MV-4-11 (cell line): ENCODE data around the gene WLS.
"Not testable (repeated sequence)": the region's sequence is repeated elsewhere in the genome, so short reads cannot be mapped to it uniquely, and the experiment has no call there.

ENCODE experiments used
- DNase-seq: peaks from one replicate; lab custom pipeline; 2025; lab: John Stamatoyannopoulos, UW

WLS gene

DNA sequence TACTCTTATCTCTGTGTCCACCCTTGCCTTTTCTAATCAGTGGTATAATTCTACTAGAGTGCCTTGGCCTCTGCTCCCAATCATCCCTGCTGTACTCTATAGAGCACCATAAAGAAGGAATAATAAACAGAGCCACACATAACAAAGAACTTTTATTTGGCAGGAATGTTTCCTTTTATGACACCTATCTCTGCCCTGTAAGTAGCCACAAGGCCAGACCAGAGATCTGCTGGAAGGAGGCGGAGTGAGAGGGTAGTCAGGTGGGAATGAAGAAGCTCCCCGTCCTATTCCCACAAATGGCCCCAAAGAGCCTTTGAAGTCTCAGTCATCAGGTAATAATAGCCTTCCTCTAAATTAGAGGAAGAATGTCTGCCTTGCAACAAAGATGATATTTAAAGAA lies 32.7 kb downstream of the WLS start:
- no peak for DNase-seq

DNA sequence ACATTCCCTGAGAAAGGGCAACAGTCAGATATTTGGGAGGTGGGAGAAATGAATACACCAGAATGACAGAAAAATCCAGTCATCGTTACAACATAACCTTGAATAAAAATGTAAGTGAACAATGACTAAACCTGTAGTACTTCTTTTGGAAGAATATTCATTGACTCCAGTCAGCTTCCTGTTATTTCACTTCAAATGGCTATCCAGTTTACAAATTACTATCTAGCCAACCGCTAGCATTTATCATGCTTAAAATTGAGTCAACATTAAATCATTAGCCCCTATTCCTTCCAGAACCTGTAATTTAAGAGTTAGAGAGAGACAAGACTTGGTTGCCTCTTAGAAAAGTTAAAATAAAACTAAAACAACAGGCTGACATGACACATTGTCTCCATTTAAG lies 33.6 kb downstream of the WLS start:
- DNase-seq: no peak

DNA sequence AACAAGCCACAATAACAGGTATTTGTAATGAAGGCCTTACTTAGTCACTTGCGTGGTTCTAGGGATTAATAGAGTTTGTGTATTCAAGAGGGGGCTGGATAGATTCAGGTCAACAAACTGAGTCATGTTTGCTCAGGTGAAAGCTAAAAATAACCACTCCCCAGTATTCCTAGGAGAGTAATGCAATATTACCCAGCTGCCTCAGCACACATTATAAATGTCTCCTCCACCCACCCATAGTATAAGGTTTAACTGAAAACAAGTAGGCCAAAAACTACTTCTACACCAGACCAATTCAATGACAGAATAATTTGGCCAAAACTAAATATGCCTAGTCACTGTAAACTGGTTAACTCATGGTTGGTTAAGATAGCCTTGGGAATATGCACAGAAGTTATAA lies 34.4 kb downstream of the WLS start:
- no peak for DNase-seq

DNA sequence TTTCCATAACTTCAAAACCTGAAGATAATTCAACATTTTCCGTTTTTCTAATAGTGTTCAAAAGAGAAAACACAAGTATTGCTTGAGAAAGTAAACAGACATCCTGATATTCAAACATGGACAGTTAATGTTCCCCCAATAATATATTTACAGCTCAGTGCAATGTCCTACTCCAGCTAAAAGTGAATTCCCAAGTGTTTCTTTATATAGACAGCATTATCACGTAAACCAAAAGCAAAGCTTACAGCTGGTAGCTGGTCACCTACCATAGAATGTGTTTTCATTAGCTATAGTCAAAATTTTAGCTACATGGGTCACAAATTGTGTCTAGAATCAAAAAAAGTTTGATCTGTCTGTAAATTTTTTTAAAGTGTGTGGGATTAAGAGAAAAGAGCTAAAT lies 34.9 kb downstream of the WLS start:
- no peak for DNase-seq

DNA sequence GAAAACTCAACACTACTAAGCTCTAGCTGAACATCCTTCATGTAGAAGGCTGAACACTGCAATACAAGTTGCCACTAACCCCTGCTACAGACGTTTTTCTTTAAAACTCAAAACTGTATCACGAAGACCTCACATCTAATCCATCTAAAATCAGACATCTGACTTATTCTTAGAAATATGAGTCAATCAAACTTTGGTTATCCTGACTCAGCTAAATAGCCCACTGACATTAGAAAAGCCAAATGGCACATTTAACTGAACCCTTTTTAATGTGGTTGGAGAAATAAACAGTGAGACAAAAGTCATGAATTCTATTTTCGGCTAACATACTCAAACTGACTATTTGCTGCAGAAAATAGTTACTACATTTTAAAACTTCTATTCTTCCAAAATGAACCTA lies 35.6 kb downstream of the WLS start:
- DNase-seq: no peak

DNA sequence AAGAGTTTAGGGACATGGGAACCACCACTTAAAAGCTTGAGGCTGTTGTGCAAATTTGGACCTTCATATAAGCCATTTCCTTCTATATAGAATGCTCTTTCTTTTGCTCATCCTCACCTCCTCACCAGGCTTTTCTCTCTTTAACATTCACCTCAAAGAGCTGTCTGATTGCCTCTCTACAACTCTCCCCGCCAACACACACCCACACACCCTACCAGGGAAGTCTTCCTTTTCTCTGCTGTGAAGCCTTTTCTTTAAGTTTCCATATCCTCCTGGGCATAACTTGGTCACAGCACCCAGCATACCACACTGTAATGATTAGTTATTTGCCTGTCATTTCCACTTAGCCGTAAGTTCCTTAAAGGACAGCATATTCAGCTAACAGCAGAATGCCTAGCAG lies 40.6 kb downstream of the WLS start:
- no peak for DNase-seq

DNA sequence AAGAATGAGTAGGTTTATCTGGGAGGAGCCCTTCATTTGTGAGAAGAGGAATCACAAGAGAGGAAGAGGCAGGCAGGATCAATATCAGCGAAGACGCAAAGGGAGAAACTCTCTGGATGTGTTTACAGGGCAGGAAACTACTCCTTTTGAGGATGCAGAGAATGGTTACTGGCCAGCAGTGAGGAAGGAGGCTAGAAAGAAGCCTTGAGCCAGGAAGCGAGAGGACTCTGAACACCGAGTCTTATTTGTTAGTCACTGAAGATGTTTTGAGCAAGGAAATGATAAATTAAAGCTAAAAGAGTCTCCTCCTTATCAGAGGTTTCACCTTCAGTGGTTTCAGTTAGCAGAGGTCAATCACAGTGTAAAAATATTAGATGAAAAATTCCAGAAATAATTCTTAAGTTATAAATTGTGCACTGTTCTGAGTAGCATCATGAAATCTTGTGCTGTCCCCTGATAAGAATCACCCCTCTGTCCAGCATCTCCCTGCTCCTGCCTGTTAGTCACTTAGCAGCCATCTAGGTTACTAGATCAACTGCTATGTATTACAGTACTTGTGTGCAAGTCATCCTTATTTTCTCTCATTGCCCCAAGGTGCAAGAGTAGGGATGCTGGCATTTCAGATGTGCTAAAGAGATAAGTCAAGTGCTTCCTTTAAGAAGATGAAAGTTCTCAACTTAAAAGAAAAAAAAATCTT lies 43.5 kb downstream of the WLS start:
- DNase-seq: no peak

DNA sequence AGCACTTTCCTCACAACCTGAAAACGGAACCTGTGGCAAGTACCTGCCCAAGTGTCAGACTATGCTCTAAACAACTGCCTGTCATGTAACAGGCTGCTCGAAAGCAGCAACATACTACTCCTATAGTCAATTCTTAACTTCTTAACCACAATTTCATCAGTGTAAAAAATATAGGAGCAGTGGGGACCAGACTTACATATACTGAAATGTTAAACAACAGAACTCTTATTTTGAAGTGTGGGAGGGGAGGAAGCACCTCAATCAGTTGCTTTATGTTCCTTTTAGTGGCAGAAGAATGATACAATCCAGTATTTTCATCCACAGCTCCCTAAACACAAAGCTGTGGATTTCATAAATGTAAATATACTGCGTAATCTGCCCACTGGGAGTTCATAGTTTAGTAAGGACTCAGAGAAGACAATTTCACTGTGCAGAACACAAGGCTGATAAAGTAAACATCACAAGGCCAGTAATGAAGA lies 44.2 kb downstream of the WLS start:
- no peak for DNase-seq

DNA sequence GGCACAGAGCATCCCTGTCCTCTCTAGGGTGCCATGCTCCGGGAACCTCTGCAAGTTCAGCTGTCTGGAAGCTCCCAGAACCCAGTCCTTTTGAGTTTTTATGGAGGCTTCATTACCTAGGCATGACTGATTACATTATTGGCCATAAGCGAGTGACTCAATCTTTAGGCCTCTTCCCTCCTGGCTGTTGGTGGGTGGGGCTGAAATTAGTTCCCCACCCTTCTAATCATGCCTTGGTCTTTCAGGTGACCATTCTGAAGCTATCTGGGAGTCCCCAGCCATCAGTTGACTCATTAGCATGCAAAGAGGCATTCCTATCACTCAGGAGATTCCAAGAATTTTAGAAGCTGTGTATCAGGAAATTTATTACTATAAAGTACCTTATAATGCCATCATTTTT lies 46.6 kb downstream of the WLS start:
- DNase-seq: no peak

DNA sequence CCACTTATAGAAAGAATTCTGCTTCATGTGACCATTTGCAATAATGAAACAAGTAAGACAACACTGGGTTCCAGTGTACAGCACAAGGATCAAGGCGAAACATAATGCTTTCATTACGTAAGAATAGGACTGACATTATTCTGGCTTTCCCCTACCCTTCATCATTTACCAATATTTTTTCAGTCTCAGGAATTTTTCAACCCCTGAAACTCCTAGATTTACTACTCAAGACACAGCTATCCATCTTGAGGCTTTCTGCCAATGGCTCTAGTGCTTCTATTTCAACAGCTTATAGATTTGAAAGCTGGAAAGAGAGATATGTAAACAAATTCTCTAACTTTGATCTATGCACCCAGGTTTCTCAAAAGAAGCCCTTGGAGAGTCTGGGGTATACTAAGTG lies 48.4 kb downstream of the WLS start:
- no peak for DNase-seq

DNA sequence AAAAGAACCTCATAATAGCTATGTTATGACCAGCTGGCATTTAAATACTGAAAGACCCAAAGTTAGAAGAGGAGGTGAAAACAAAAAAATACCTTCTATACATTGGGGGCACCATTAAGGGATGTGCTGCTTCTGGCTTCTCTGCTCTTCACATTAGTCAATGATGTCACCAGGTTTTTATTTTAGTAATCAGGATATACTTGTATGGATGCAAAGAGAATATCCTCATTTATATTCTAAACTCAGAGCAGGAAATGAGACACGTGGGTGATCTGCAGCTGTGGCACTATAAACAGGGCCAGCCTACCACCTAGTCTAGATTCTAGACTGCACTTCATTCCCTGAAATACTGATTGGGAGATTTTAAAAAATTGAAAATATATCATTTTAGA lies 51.2 kb downstream of the WLS start:
- no peak for DNase-seq

DNA sequence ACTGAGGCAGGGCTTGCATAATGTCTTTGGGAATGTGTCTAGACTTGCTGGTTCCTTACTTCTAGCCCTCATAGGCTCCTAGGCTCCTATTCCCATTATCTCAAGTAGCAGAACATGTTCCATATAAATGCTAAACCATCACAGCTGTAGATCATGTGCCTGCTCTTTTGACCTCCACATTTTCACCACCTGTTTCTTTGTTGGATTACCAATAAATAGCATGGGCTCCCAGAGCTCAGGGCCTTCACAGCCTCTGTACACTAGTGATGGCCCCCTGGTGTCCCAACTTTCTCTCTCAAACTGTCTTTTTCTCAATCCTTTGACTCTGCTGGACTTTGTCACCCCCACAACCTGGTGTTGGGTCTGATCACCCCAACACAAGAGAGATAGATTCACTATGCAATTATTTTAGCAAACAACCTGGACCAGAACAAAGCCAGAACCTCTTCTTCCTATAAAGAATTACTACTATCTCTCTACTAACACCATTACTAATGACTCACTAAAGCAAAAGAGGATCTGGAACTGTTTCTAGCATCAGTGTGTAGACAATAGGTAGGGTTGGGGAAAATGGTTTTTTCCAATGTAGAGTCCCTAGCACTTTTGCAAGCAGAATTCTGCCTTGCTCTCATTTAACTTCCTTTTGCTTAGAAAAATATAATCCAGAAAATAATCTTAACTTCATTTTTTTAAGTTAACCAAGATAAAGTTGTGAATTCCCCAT lies 51.7 kb downstream of the WLS start:
- DNase-seq: no peak

DNA sequence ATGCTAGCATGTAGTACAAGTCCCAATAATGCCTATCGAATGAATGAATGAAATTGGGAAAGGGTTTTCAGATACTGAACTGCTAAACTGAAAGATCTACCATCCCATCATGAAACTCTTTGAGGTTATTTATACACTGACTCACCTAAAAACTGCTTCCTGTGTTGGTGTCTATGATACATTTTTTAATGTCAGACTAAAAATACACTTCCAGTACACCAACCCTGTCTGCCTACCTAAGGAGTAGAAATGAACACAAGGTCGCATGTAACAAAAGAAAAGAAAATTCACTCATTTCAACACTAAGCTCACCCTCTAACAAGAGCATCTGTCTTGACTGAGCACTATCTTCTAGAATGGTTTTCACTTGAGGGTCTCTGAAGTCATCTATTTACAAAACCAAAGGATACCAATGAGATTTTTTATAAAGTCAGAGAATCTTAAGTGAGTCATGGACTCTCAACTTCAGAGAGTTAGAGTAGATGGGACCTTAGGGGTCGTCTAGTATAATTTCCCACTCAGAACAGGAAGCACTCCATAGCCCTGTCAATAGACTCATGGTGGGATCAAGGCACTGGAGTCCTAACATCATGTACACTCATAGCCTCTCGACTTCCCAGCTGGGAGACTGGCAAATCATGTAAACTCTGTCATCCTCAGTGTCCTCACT lies 53.4 kb downstream of the WLS start:
- DNase-seq: no peak

DNA sequence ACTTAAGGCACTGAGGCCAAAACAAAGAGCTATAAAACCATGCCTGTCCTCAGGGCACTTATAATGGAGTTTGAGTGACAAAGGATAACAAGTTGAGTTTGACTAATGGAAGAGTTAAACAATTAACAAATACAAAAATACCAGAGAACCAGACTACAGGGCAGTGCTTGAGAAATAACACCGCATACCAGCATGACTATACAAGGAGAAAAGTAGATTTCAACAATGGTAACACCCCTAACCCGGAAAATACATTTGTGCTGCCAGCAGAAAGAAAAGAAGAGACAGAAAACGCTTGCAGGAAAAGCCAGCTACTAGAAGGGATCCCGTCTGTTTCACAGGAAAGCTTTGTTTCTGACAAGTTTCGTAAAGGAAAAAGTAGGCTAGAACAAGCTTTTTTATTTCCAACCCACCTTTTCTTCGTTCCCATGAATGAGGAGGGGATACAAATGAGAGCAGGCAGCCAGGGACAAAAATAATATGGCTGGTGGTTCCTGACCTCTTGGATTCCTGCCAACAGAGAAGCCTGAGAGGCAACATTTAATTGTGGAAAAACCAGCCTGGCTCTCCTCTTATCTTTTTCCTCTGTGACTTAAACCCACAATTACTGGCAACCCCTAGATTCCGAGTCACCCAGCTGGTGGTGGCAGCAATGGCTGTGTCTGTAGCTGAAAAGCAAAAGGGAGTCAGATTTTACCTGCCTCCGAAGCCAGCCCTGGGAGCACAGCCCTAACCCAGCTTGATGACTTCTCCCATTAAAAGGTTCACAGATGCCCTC lies 56.5 kb downstream of the WLS start:
- no peak for DNase-seq

DNA sequence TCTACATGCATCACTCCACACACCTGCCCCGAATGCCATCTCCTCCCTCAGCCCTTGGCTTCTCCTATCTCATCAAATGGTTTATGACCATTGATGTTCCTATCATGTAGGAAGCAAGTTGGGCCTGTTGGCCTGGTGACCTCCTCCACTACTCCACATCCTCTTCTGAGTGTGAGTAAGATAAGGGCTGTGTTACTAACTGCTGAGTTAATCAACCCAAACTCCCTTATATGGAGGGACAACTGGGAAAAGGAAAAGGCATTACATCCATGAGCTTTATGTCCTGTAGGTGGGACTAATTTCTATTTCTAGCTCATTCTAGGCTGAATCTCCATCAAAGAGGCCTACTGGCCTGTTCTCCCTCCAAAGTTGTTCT lies 57.6 kb downstream of the WLS start:
- DNase-seq: no peak

DNA sequence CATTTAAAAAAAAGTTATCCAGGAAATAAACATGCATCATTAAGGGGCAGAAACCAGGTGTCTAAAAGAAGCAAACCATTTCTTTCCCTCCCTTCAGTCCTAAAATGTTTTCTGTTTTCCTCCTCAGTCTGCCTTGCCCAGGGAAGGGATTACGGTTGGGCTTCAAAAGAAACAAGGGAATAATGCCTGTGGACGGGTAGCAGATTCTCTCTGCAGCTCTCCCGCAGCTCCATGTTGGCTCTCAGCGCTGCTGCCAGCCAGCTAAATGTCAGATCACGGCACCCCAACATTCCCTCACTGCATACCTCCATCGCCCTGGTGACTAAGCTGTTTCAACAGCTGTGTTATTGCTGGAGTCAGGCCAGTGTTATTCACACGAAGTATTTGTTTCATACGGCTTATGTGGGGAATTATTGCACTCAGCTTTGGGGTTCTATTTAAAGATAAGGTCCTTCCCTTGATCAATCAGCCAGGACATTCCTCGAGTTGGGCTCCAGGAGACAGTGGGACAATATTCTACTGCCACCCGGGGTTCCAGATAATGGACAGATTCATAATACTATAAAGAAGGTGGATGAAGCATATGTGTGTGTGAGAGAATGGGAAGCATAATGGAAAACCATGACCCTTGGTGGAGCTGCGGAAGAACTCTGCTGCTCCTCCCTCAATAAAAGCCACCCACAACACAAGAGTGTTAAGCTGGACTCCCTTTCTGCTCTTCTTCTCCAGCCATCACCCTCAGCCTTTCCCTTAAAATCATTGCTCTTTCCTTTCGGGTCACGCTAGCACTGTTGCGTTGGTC lies 58.2 kb downstream of the WLS start:
- no peak for DNase-seq

DNA sequence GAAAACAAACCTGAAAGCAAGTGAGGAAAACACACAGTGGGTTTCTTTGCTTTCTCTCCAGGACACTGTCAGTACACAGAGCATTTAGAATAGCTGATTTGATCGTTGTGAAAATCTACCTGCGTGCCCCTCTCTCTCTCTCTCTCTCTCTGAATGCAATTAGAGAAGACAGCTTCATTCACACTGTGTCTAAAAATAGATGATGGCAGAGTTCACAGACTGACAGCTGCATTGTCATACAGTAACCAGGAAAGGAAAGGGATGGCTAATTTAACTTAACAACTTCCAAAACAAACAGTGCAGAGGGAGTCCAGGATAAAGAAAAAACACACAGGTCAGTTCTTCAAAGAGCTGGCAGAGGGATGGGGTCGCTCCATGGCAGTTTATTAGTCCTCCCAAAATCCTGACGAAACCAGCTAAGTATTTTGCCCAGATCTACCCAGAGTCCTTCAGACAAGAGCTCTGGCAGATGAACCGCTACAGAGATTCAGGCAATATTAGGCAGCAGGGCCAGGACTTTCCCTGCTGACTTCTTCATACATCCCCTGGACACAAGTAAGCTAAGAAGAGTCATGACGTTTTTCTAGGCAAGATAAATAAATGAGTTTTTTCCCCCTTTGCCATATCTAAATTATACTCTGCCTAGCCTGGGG lies 58.9 kb downstream of the WLS start:
- no peak for DNase-seq

DNA sequence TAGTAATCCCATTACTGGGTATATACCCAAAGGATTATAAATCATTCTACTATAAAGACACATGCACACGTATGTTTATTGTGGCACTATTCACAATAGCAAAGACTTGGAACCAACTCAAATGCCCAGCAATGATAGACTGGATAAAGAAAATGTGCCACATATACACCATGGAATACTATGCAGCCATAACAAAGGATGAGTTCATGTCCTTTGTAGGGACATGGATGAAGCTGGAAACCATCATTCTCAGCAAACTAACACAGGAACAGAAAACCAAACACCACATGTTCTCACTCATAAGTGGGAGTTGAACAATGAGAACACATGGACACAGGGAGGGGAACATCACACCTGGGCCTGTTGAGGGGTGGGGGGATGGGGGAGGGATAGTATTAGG lies 60.5 kb downstream of the WLS start:
- DNase-seq: not testable (repeated sequence)

DNA sequence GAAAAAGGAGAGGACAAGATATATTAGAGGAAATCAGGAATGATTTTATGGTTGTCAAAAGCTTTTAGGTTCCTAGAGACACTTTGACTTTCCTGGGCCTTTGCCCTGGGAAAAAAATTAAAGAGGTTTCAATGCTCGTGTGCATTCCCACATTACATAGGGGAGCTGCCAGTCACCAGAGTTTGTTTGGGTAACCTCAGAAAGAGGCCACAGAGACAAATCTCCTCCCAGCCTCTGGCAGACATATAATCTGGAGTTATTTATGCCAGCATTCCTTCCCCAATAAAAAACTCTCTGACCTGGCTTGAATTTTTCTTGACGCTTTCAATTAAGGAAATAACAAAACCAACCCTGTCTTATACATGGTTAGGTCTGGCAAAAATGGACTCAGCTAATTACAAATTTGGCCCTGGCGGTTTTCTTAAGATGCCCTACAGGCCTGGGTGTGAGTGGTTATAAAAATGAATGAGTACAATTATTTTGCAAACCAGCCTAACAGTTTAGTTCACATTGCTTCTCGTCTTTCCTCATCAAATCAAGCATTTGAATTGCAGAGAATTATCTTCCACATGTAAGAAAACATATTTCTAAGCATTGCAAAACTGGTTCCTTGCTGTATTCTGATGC lies 63.7 kb downstream of the WLS start:
- no peak for DNase-seq

DNA sequence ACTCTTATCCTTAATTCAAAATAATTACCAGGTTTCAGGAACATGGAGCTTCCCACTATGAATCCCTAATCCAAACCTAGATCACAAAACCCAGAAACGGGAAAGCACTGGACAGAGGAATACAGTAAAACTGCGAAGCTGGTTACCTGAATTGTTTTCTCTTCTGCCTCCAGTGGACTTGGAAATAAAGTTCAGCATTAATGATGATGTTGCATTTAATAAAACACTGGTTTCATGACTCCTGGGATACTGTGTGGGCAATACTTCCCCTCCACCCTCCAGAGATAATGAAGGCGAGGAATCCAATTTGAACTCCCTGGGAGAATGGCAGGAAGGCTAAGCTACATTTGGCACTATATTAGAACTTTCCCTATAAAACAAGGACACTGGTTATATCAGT lies 65.1 kb downstream of the WLS start:
- DNase-seq: no peak

DNA sequence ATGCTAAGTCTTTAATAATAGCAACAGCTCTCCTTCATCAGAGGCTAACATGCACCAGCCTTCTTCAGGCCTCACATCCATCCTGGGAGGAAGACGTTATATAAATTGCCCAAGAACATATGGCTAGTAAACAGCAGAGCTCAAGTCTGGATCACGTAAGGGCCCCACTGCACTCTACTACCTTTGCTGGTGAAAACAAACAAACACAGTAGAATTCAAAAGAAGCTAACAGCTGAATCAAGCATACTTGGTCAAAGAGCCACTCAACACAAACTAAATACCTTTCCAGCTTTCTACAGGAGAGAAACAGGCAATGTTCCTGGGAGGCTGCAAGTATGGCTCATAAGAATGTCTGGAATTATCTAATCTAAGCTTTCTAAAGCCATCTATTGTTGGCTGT lies 66.0 kb downstream of the WLS start:
- no peak for DNase-seq
